Loucy (cell line): Measurements from ENCODE around the gene STN1.
A peak's percentile ranks its signal among the peaks of the same experiment; 100 is the strongest.

Experiments used
- H2AFZ ChIP-seq: fragments of 200-600 bp; sonication (generic); 2 replicates; pipeline ENCODE4 v1.6.0; 2016; ENCODE audit warnings: antibody characterized with exemption, mild to moderate bottlenecking, low read length, moderate library complexity
- H3F3A ChIP-seq: fragments of 200-600 bp; 2 replicates; pipeline ENCODE4 v1.6.0; 2016; ENCODE audit warnings: antibody characterized with exemption, low read depth, mild to moderate bottlenecking
- H3K27me3 ChIP-seq: fragments of 200-600 bp; sonication (generic); 2 replicates; pipeline ENCODE4 v1.6.1; 2014; ENCODE audit warnings: low read length, mild to moderate bottlenecking; ENCODE audit not compliant: insufficient read depth, poor library complexity, severe bottlenecking
- H3K36me3 ChIP-seq: fragments of 200-600 bp; sonication (generic); 2 replicates; pipeline ENCODE4 v1.6.1; 2016; ENCODE audit warnings: low read length; ENCODE audit not compliant: insufficient read depth
- H3K4me1 ChIP-seq: fragments of 200-600 bp; sonication (generic); 2 replicates; pipeline ENCODE4 v1.5.1; 2014; ENCODE audit warnings: low read length, mild to moderate bottlenecking; ENCODE audit not compliant: insufficient read depth, poor library complexity, severe bottlenecking
- H3K4me2 ChIP-seq: fragments of 200-600 bp; sonication (generic); 2 replicates; pipeline ENCODE4 v1.6.0; 2014; ENCODE audit warnings: antibody characterized with exemption, low read length, low read depth, mild to moderate bottlenecking; ENCODE audit not compliant: poor library complexity, severe bottlenecking
- H3K4me3 ChIP-seq: fragments of 200-600 bp; sonication (generic); 2 replicates; pipeline ENCODE4 v1.5.1; 2014; ENCODE audit warnings: low read length, mild to moderate bottlenecking, mixed read lengths; ENCODE audit not compliant: poor library complexity, severe bottlenecking
- H3K79me2 ChIP-seq: fragments of 200-600 bp; sonication (generic); 2 replicates; pipeline ENCODE4 v1.6.1; 2014; ENCODE audit warnings: low read length; ENCODE audit not compliant: insufficient read depth
- H3K9ac ChIP-seq: fragments of 200-600 bp; sonication (generic); 2 replicates; pipeline ENCODE4 v1.6.0; 2014; ENCODE audit warnings: mild to moderate bottlenecking, low read depth, low read length, moderate library complexity; ENCODE audit not compliant: poor library complexity, severe bottlenecking
- H3K9me2 ChIP-seq: fragments of 200-600 bp; sonication (generic); replicated peaks from 2 replicates; pipeline ENCODE4 v1.6.1; 2016; ENCODE audit warnings: low read depth, low read length, mixed read lengths
- H3K9me3 ChIP-seq: fragments of 200-600 bp; sonication (generic); 2 replicates; pipeline ENCODE4 v1.6.1; 2014; ENCODE audit warnings: mild to moderate bottlenecking, antibody characterized with exemption, low read length, low read depth; ENCODE audit not compliant: insufficient read depth
- H4K20me1 ChIP-seq: fragments of 200-600 bp; sonication (generic); 2 replicates; pipeline ENCODE4 v1.6.0; 2014; ENCODE audit warnings: antibody characterized with exemption, low read length, mild to moderate bottlenecking; ENCODE audit not compliant: insufficient read depth, poor library complexity, severe bottlenecking
- CTCF ChIP-seq: fragments of 200-600 bp; sonication (generic); conservative IDR thresholded peaks from 2 replicates; pipeline ENCODE4 v1.5.1; 2014; ENCODE audit warnings: mild to moderate bottlenecking, antibody characterized with exemption, low read length
- EZH2phosphoT487 ChIP-seq: fragments of 200-600 bp; IDR thresholded peaks from 2 replicates; pipeline ENCODE4 v1.6.1; 2018; ENCODE audit warnings: antibody characterized with exemption, mild to moderate bottlenecking, moderate library complexity, borderline replicate concordance

Gene STN1

GRCh38 chr10:103858360-103858759 lies 59.6 kb downstream of the STN1 start:
- H3K9me3 ChIP-seq = no peaks in the 10 kb centered on the region
- H3K4me2 ChIP-seq = no peak overlapping the region

GRCh38 chr10:103856797-103857170 lies 61.2 kb downstream of the STN1 start:
- Histone ChIP-seq H3K27me3 (no peaks in the 10 kb centered on the region), H4K20me1 (peaks cover 9% of the 10 kb centered on the region), H3K79me2 (peaks cover 32% of the 10 kb centered on the region), H3K4me2 (no peak overlapping the region), H3K4me3 (no peak overlapping the region), H3K9me3 (no peaks in the 10 kb centered on the region), H2AFZ (no peak overlapping the region), H3F3A (no peaks in the 10 kb centered on the region), H3K9me2 (no peaks in the 10 kb centered on the region), H3K4me1 (peaks cover 34% of the 10 kb centered on the region), H3K9ac (no peak overlapping the region), H3K36me3 (no peaks in the 10 kb centered on the region)
- TF ChIP-seq EZH2phosphoT487 = no peak
- TF ChIP-seq CTCF = no peak

More at GRCh38 chr10:103858360-103858759, 59.6 kb downstream of the STN1 start:
- Histone ChIP-seq H3K36me3 (no peaks in the 10 kb centered on the region), H4K20me1 (peaks cover 9% of the 10 kb centered on the region), H3K4me3 (no peak overlapping the region), H3K79me2 (peaks cover 16% of the 10 kb centered on the region; the same call in 1 of the 2 replicates), H3K9ac (no peak overlapping the region), H3K4me1 (peaks cover 19% of the 10 kb centered on the region), H3K27me3 (no peaks in the 10 kb centered on the region), H3K9me2 (no peaks in the 10 kb centered on the region), H2AFZ (no peak overlapping the region), H3F3A (no peaks in the 10 kb centered on the region)
- no peak for TF ChIP-seq EZH2phosphoT487
- no peak for TF ChIP-seq CTCF

- Histone ChIP-seq H4K20me1 (peaks cover 9% of the 10 kb centered on the region), H3K9ac (peak overlapping the region; percentile 59), H3F3A (no peaks in the 10 kb centered on the region), H3K79me2 (peaks cover 38% of the 10 kb centered on the region), H3K4me1 (peaks cover 41% of the 10 kb centered on the region), H3K9me3 (no peaks in the 10 kb centered on the region), H3K4me2 (peak overlapping the region; percentile 68), H3K36me3 (no peaks in the 10 kb centered on the region), H3K27me3 (no peaks in the 10 kb centered on the region), H2AFZ (peak overlapping the region; percentile 68), H3K4me3 (peak overlapping the region; percentile 82), H3K9me2 (no peaks in the 10 kb centered on the region)
- TF ChIP-seq CTCF (no peak), EZH2phosphoT487 (no peak)
Observed at GRCh38 chr10:103855852-103856796, 61.9 kb downstream of the STN1 start.
